Suprapubic skin (tissue), 4 donors: ENCODE measurements around the gene DNAJC19. TPM values are rescaled to one million over a fixed set of nuclear protein-coding genes. Genes with fewer than 3 reads are reported as not detected.
"Not testable (repeated sequence)": the region's sequence is repeated elsewhere in the genome, so short reads cannot be mapped to it uniquely, and the experiment has no call there.

ENCODE experiments used
- DNase-seq, 2 donors: peaks; one replicate each; pipeline ENCODE4 v3.0.0-alpha.2; 2019; ENCODE audit warnings: low spot score in 2 of 2
- H3K27ac ChIP-seq: fragments of 200-600 bp; sonication (generic); one replicate; pipeline ENCODE4 v1.5.1; 2019
- H3K27me3 ChIP-seq: fragments of 200-600 bp; sonication (generic); one replicate; pipeline ENCODE4 v1.5.1; 2019
- H3K36me3 ChIP-seq: fragments of 200-600 bp; sonication (generic); one replicate; pipeline ENCODE4 v1.5.1; 2019
- H3K4me1 ChIP-seq: fragments of 200-600 bp; sonication (generic); one replicate; pipeline ENCODE4 v1.5.1; 2019
- H3K4me3 ChIP-seq: fragments of 200-600 bp; sonication (generic); one replicate; pipeline ENCODE4 v1.5.1; 2019; ENCODE audit warnings: mild to moderate bottlenecking
- H3K9me3 ChIP-seq: fragments of 200-600 bp; sonication (generic); one replicate; pipeline ENCODE4 v1.5.1; 2019
- EP300 ChIP-seq: sonication (generic); formaldehyde crosslinking; IDR thresholded peaks from one replicate; pipeline ENCODE4 v1.6.1; 2017; ENCODE audit warnings: antibody characterized with exemption
- POLR2A ChIP-seq, 2 donors: fragments of 450-650 bp; IDR thresholded peaks; one replicate each; pipeline ENCODE4 v1.6.1; 2017; ENCODE audit warnings: antibody characterized with exemption in 2 of 2, mild to moderate bottlenecking in 2 of 2, moderate library complexity in 2 of 2
- POLR2AphosphoS5 ChIP-seq, 3 donors: sonication (generic); formaldehyde crosslinking; IDR thresholded peaks; one replicate each; pipeline ENCODE4 v1.6.1; 2017; ENCODE audit warnings: antibody characterized with exemption in 3 of 3
- WGBS: methylation state at CpG from one replicate; pipeline ENCODE4 v1.1.5; 2018; 5-methylcytosine and 5-hydroxymethylcytosine counted together
- total RNA-seq, 4 donors: library from RNA; depleted of rRNA; stranded (reverse); fragments of >200 nt; gene quantifications; one replicate each; pipeline ENCODE4 v1.1.0, GENCODE V29; 2016
- TF ChIP-seq, protein P1 (sequence below), 2 donors: fragments of 200-600 bp in 1 of 2; fragments of 450-650 bp in 1 of 2; sonication (generic) in 1 of 2; IDR thresholded peaks; one replicate each; pipeline ENCODE4 v1.5.1; 2016 to 2019; ENCODE audit warnings: antibody characterized with exemption in 2 of 2, mild to moderate bottlenecking in 1 of 2, moderate library complexity in 1 of 2

Gene DNAJC19
- total RNA-seq, 4 donors from 2014 or later = 23.8 to 26.7 (median 25.1) TPM

DNA sequence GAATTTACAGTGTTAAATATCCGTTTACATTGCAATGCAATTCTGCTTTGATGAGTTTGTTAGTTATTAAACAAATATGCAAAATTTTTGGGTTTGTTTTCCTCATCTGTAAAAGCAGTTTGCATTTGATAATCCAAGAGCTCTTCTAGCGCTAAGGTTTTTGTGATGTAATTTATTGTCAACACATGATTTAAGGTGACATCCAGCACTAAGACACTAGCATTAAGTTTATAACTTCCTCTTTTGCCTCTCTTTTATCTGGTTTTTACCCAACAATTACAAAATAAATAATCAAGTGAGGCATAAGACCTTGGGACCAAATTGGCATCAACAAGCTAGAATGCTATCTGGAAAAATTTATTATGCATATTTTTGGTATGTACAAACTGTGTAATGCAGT lies 969 bp upstream of the DNAJC19 start:
- Histone ChIP-seq H3K36me3 (peaks cover 9% of the 10 kb centered on the region), H3K9me3 (no peaks in the 10 kb centered on the region), H3K4me3 (peak overlapping the region; percentile 71), H3K4me1 (peaks cover 26% of the 10 kb centered on the region), H3K27ac (no peak overlapping the region), H3K27me3 (no peaks in the 10 kb centered on the region)
- TF ChIP-seq, protein P1, sequence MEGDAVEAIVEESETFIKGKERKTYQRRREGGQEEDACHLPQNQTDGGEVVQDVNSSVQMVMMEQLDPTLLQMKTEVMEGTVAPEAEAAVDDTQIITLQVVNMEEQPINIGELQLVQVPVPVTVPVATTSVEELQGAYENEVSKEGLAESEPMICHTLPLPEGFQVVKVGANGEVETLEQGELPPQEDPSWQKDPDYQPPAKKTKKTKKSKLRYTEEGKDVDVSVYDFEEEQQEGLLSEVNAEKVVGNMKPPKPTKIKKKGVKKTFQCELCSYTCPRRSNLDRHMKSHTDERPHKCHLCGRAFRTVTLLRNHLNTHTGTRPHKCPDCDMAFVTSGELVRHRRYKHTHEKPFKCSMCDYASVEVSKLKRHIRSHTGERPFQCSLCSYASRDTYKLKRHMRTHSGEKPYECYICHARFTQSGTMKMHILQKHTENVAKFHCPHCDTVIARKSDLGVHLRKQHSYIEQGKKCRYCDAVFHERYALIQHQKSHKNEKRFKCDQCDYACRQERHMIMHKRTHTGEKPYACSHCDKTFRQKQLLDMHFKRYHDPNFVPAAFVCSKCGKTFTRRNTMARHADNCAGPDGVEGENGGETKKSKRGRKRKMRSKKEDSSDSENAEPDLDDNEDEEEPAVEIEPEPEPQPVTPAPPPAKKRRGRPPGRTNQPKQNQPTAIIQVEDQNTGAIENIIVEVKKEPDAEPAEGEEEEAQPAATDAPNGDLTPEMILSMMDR (IDR thresholded peaks at IDR 0.05) = no peak
- TF ChIP-seq EP300 = no peak
- TF ChIP-seq POLR2AphosphoS5 (IDR thresholded peaks at IDR 0.05) = no peak
- no peak for TF ChIP-seq POLR2A (IDR thresholded peaks at IDR 0.05)
- WGBS = 15% methylated on average over 2 of the region's 2 CpGs
- no peak for DNase-seq

DNA sequence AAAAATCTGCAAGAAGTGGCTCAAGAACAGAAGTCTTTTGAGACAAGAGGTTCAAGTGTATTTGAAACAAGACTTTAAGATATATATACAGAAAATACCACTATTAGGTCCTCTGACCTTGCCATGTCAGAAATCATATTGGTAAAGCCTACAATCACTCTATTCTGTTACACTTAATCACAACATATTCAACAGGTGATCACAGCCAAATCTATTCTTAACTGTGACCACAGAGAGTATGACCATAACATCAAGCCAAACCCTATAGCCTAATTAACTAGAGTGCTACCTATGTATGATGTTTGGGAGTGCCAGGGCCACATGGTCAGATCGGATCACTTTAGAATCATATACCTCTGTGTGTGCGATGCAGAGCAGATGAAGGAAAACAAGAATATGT lies 2.2 kb downstream of the DNAJC19 start:
- H3K4me3 ChIP-seq = no peak overlapping the region
- peaks cover 26% of the 10 kb centered on the region for H3K4me1 ChIP-seq
- DNase-seq = no peak
- H3K27me3 ChIP-seq = no peaks in the 10 kb centered on the region
- no peaks in the 10 kb centered on the region for H3K9me3 ChIP-seq
- WGBS = 100% methylated on average over 2 of the region's 2 CpGs
- H3K27ac ChIP-seq = no peak overlapping the region
- TF ChIP-seq POLR2A (IDR thresholded peaks at IDR 0.05) (no peak), EP300 (no peak), POLR2AphosphoS5 (IDR thresholded peaks at IDR 0.05) (no peak)
- H3K36me3 ChIP-seq = peaks cover 23% of the 10 kb centered on the region

DNA sequence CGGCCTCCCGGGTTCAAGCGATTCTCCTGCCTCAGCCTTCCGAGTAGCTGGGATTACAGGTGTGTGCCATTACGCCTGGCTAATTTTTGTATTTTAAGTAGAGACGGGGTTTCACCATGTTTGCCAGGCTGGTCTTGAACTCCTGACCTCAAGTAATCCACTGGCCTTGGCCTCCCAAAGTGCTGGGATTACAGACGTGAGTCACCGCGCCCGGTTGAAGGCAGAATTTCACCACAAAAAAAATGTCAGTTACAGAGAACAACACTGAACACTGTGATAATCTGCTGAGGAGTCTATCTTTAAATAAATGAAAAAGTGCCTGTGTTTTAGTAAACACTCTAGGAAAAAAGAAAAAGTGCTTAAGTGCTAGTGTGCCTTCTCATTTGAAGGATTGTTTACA lies 3.2 kb downstream of the DNAJC19 start:
- not testable (repeated sequence) for H3K9me3 ChIP-seq, DNase-seq, H3K4me3 ChIP-seq, H3K27ac ChIP-seq, H3K27me3 ChIP-seq
- Histone ChIP-seq H3K4me1 (peaks cover 26% of the 10 kb centered on the region), H3K36me3 (peaks cover 32% of the 10 kb centered on the region)
- 93% methylated on average over 10 of the region's 10 CpGs for WGBS

DNA sequence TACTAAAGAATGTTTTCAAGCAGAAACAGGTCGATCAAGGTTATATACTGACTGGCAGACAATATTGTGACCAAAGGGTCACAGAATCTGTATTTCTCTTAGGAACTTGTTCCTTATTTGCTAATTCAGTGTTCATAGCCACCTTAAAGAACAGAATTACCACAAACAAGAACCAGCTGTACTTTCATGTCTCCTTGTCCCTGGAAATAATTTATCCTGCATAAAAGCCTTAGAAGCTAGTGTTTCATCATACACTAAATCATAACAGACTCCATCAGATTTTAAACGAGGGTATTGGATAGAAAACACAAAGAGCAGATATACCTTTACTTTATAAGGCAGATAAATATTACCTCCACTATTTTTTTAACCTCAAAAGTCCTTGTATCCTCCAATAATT lies 6.4 kb downstream of the DNAJC19 start:
- H3K4me3 ChIP-seq = no peak overlapping the region
- no peaks in the 10 kb centered on the region for H3K27me3 ChIP-seq
- 45% methylated on average over 2 of the region's 2 CpGs for WGBS
- peaks cover 10% of the 10 kb centered on the region for H3K4me1 ChIP-seq
- H3K27ac ChIP-seq = no peak overlapping the region
- no peak for DNase-seq
- H3K9me3 ChIP-seq = no peaks in the 10 kb centered on the region
- H3K36me3 ChIP-seq = peaks cover 45% of the 10 kb centered on the region
- no peak for TF ChIP-seq POLR2A (IDR thresholded peaks at IDR 0.05)

DNA sequence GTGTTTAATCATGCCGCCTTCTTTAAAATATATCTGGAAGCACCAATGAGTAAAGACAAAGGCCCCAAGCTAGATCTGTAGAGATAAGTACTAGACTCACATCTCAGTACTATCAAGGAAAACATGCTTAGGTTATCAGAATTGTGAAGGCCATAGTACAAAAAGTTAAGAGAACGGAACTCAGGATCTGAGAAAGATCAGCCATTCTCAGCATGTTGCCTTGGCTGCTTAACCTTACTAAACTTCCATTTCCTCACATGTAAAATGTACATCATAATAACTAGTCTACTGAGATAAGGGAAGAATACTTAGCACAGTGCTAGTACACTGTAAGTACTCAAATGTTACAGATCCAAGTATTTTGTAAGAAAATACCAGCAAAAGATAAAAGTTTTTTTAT lies 7.6 kb downstream of the DNAJC19 start:
- WGBS = 93% methylated on average over 2 of the region's 2 CpGs
- TF ChIP-seq POLR2AphosphoS5 (IDR thresholded peaks at IDR 0.05) = no peak
- TF ChIP-seq POLR2A (IDR thresholded peaks at IDR 0.05) = no peak
- no peak for TF ChIP-seq EP300
- TF ChIP-seq, protein P1 (IDR thresholded peaks at IDR 0.05) = no peak
- Histone ChIP-seq H3K36me3 (peaks cover 49% of the 10 kb centered on the region), H3K27me3 (no peaks in the 10 kb centered on the region), H3K4me1 (no peaks in the 10 kb centered on the region), H3K27ac (no peak overlapping the region), H3K4me3 (no peak overlapping the region), H3K9me3 (no peaks in the 10 kb centered on the region)
- no peak for DNase-seq

DNA sequence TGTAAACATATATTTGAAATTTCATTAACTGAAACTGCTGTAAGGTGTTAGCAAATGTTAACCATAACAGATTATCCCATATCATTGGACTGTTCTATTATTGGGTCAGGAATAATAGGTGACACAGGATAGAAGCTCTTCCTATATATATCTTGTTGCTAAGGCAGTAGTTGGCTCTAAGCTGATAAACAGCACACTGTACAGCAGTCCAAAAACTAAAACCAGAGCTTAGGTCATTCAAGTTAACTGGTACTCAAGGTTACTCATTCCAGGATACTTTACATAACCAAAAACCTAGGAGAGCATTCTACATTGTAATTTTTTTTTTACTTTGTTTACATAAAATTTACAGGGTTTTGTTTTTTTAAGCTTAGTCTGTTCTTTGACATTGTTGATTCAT lies 8.9 kb downstream of the DNAJC19 start:
- Histone ChIP-seq H3K9me3 (no peaks in the 10 kb centered on the region), H3K36me3 (peaks cover 46% of the 10 kb centered on the region), H3K27ac (no peak overlapping the region), H3K27me3 (no peaks in the 10 kb centered on the region), H3K4me3 (no peak overlapping the region), H3K4me1 (no peaks in the 10 kb centered on the region)
- TF ChIP-seq, protein P1 (IDR thresholded peaks at IDR 0.05) = no peak
- TF ChIP-seq EP300 = no peak
- no peak for DNase-seq

DNA sequence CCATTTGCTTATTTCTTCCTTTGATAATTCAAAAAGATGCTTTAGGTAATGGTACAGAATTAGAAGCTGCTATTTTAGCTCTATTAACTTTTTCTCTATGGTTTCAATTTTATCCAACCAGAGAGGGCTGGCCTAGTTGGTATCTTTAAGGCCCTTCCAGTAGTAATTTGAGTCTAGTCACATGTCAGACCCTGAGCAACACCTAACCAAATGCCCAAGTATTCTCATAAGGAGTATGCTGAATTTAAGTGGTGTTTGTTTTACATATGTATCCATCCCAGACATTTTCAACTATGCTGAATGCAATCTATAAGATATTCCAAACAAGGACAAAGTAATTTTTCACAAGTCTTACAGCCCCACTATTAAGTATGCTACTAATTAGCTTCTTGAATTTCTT lies 9.6 kb downstream of the DNAJC19 start:
- Histone ChIP-seq H3K9me3 (no peaks in the 10 kb centered on the region), H3K27me3 (no peaks in the 10 kb centered on the region), H3K36me3 (peaks cover 47% of the 10 kb centered on the region), H3K4me1 (no peaks in the 10 kb centered on the region), H3K27ac (no peak overlapping the region), H3K4me3 (no peak overlapping the region)
- DNase-seq = no peak
- TF ChIP-seq, protein P1 (IDR thresholded peaks at IDR 0.05) = no peak
- TF ChIP-seq EP300 (no peak), POLR2A (IDR thresholded peaks at IDR 0.05) (no peak), POLR2AphosphoS5 (IDR thresholded peaks at IDR 0.05) (no peak)
